HepG2 (cell line): ENCODE data around the gene TROAP. TPM values are rescaled to one million over a fixed set of nuclear protein-coding genes. Genes with fewer than 3 reads are reported as not detected.

Experiments
- CEBPB ChIP-seq: IDR thresholded peaks from 2 replicates; pipeline ENCODE4 v1.6.1; 2011; ENCODE audit warnings: low read depth, low read length, improper control_type of control experiment, borderline replicate concordance
- DNMT3B ChIP-seq: conservative IDR thresholded peaks from 2 replicates; pipeline ENCODE4 v1.6.1; 2016; ENCODE audit warnings: missing biosample characterization, control low read depth
- HNRNPUL1 ChIP-seq: fragments of 200-400 bp; formaldehyde crosslinking; IDR thresholded peaks from 2 replicates; pipeline ENCODE4 v1.6.1; 2017; ENCODE audit warnings: low read depth, mild to moderate bottlenecking, low read length, moderate library complexity
- KAT8 ChIP-seq: IDR thresholded peaks from 2 replicates; pipeline ENCODE4 v1.6.1; 2016; ENCODE audit warnings: missing genetic modification reagents, missing compliant biosample characterization
- NFKB2 ChIP-seq: sonication (generic); formaldehyde crosslinking; IDR thresholded peaks from 2 replicates; pipeline ENCODE4 v1.4.0; 2020; ENCODE audit warnings: missing genetic modification reagents, borderline replicate concordance
- XRCC5 ChIP-seq: fragments of 200-400 bp; formaldehyde crosslinking; optimal IDR thresholded peaks from 2 replicates; pipeline ENCODE3; 2017; ENCODE audit warnings: mild to moderate bottlenecking, low read length
- ZBTB21 ChIP-seq: sonication (generic); formaldehyde crosslinking; IDR thresholded peaks from 2 replicates; pipeline ENCODE4 v1.4.0; 2020; ENCODE audit warnings: missing genetic modification reagents
- ZNF446 ChIP-seq: sonication (generic); formaldehyde crosslinking; IDR thresholded peaks from 2 replicates; pipeline ENCODE4 v1.5.0; 2020; ENCODE audit warnings: mild to moderate bottlenecking, missing genetic modification reagents
- ZNF549 ChIP-seq: sonication (generic); formaldehyde crosslinking; IDR thresholded peaks from 2 replicates; pipeline ENCODE4 v1.5.0; 2020; ENCODE audit warnings: missing genetic modification reagents
- ZNF652 ChIP-seq: IDR thresholded peaks from 2 replicates; pipeline ENCODE4 v1.6.1; 2016; ENCODE audit warnings: low read depth, borderline replicate concordance
- ZNF670 ChIP-seq: sonication (generic); formaldehyde crosslinking; IDR thresholded peaks from 2 replicates; pipeline ENCODE4 v1.8.0; 2022; ENCODE audit warnings: mild to moderate bottlenecking, missing genetic modification reagents, borderline replicate concordance
- ZNF777 ChIP-seq: sonication (generic); formaldehyde crosslinking; IDR thresholded peaks from 2 replicates; pipeline ENCODE4 v1.4.0; 2020; ENCODE audit warnings: missing genetic modification reagents
- polyA plus RNA-seq, 8 experiments: library from polyadenylated mRNA; depleted of rRNA in 3 of 8; stranded (reverse) in 7 of 8; unstranded in 1 of 8; fragments of >200 nt; fragmentation: Illumina TruSeq in 4 of 8; extraction: Trizol in 4 of 8; gene quantifications; 2 replicates each; pipeline versions ENCODE4 v1.2.1 to v1.2.3, GENCODE V29; 2011 to 2016; ENCODE audit warnings: low read depth in 4 of 8, missing spikeins in 1 of 8, mixed read lengths in 1 of 8; ENCODE audit not compliant: insufficient read depth in 1 of 8
- total RNA-seq, 5 experiments: library from RNA; depleted of rRNA; stranded (reverse); fragments of >200 nt; fragmentation: Illumina TruSeq; extraction: Trizol; gene quantifications; 2 replicates each; pipeline ENCODE4 v1.2.3, GENCODE V29; 2016; ENCODE audit warnings: low read depth in 1 of 5
- TF ChIP-seq, protein P1 (sequence below): sonication (generic); formaldehyde crosslinking; IDR thresholded peaks from 2 replicates; pipeline ENCODE4 v1.5.1; 2020; ENCODE audit warnings: mild to moderate bottlenecking, missing genetic modification reagents
- TF ChIP-seq, protein P2 (sequence below): sonication (generic); formaldehyde crosslinking; IDR thresholded peaks from 2 replicates; pipeline ENCODE4 v1.9.0; 2021; ENCODE audit warnings: missing genetic modification reagents, borderline replicate concordance
- TF ChIP-seq, protein P3 (sequence below): sonication (generic); formaldehyde crosslinking; IDR thresholded peaks from 2 replicates; pipeline ENCODE4; 2020; ENCODE audit warnings: missing genetic modification reagents, mild to moderate bottlenecking, borderline replicate concordance
- TF ChIP-seq, protein P4 (sequence below): sonication (generic); formaldehyde crosslinking; IDR thresholded peaks from 2 replicates; pipeline ENCODE4 v1.8.1; 2023; ENCODE audit warnings: missing genetic modification reagents, mild to moderate bottlenecking, borderline replicate concordance
- TF ChIP-seq, protein P5 (sequence below): fragments of 450-650 bp; IDR thresholded peaks from 2 replicates; pipeline ENCODE4 v1.6.1; 2017; ENCODE audit warnings: mild to moderate bottlenecking

TROAP gene
- total and polyA plus RNA-seq, 2 of the 13 experiments (the other 11 are each of a cell fraction or from before 2014, with no cell fraction given): 22.5 to 30.9 TPM

DNA sequence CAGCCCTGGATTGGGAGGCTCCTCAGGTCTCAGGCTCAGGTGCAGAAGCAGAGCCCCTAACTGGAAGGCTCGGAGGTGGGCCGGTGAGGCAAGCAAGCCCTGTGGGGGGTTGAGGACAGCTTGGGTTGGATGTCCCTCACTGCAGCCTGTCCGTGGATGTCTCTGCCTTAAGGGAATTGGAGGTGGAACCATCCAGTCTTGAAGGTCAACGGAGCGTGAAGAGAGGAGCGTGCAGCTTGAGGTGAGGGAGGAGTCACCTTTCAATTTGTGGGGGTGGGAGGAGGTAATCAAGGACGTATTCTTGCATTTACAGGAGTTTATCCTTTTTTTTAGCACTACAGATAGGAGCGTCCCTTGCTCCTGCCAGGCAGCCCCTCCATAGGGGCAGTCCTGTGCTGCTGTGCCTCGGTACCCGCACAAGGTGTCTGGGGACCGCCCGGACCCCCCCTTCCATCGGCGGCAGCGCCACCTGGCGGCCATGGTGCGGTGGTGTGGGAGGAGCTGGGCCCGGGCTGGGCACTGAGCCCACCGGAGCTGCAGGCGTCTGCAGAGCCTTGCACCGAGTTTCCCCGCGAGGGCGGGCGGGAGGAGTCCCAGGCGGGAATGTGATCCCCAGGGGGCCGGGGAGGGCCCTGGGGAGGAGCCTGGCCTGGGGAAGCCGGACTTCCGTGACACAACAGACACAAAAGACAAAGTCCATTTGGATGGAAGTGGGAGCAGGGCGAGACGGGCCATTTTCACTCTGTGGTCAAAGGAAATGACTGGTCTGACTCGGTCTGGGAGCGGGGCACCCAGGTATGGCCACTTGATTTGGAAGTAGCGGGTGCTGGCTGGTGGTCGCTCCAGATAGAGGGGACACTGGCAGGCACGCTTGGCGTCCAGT, 24.5 kb downstream of the TROAP start (continued):
- TF ChIP-seq, protein P1, sequence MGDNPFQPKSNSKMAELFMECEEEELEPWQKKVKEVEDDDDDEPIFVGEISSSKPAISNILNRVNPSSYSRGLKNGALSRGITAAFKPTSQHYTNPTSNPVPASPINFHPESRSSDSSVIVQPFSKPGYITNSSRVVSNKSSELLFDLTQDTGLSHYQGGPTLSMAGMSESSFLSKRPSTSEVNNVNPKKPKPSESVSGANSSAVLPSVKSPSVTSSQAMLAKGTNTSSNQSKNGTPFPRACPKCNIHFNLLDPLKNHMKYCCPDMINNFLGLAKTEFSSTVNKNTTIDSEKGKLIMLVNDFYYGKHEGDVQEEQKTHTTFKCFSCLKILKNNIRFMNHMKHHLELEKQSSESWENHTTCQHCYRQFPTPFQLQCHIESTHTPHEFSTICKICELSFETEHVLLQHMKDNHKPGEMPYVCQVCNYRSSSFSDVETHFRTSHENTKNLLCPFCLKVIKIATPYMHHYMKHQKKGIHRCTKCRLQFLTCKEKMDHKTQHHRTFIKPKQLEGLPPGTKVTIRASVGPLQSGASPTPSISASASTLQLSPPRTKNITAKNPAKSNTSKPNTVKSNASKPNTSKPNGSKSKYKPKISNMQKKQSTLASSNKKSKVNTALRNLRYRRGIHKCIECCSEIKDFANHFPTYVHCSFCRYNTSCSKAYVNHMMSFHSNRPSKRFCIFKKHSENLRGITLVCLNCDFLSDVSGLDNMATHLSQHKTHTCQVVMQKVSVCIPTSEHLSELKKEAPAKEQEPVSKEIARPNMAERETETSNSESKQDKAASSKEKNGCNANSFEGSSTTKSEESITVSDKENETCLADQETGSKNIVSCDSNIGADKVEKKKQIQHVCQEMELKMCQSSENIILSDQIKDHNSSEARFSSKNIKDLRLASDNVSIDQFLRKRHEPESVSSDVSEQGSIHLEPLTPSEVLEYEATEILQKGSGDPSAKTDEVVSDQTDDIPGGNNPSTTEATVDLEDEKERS: no peak
- TF ChIP-seq ZNF446 (CRISPR knock-in tag) (no peak), ZNF670 (CRISPR knock-in tag) (peak; percentile 98), ZBTB21 (no peak), CEBPB (no peak; the same call in 1 of the 2 replicates), ZNF549 (CRISPR knock-in tag) (no peak), DNMT3B (CRISPR knock-in tag) (no peak), KAT8 (peak; percentile 91), ZNF777 (CRISPR knock-in tag) (peak; percentile 73), ZNF652 (CRISPR knock-in tag) (no peak; the same call in 1 of the 2 replicates), NFKB2 (peak; percentile 55; the same call in 1 of the 2 replicates), HNRNPUL1 (no peak), XRCC5 (peak; percentile 97)
- TF ChIP-seq, protein P2, sequence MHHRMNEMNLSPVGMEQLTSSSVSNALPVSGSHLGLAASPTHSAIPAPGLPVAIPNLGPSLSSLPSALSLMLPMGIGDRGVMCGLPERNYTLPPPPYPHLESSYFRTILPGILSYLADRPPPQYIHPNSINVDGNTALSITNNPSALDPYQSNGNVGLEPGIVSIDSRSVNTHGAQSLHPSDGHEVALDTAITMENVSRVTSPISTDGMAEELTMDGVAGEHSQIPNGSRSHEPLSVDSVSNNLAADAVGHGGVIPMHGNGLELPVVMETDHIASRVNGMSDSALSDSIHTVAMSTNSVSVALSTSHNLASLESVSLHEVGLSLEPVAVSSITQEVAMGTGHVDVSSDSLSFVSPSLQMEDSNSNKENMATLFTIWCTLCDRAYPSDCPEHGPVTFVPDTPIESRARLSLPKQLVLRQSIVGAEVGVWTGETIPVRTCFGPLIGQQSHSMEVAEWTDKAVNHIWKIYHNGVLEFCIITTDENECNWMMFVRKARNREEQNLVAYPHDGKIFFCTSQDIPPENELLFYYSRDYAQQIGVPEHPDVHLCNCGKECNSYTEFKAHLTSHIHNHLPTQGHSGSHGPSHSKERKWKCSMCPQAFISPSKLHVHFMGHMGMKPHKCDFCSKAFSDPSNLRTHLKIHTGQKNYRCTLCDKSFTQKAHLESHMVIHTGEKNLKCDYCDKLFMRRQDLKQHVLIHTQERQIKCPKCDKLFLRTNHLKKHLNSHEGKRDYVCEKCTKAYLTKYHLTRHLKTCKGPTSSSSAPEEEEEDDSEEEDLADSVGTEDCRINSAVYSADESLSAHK (CRISPR knock-in tag): no peak
- TF ChIP-seq, protein P3, sequence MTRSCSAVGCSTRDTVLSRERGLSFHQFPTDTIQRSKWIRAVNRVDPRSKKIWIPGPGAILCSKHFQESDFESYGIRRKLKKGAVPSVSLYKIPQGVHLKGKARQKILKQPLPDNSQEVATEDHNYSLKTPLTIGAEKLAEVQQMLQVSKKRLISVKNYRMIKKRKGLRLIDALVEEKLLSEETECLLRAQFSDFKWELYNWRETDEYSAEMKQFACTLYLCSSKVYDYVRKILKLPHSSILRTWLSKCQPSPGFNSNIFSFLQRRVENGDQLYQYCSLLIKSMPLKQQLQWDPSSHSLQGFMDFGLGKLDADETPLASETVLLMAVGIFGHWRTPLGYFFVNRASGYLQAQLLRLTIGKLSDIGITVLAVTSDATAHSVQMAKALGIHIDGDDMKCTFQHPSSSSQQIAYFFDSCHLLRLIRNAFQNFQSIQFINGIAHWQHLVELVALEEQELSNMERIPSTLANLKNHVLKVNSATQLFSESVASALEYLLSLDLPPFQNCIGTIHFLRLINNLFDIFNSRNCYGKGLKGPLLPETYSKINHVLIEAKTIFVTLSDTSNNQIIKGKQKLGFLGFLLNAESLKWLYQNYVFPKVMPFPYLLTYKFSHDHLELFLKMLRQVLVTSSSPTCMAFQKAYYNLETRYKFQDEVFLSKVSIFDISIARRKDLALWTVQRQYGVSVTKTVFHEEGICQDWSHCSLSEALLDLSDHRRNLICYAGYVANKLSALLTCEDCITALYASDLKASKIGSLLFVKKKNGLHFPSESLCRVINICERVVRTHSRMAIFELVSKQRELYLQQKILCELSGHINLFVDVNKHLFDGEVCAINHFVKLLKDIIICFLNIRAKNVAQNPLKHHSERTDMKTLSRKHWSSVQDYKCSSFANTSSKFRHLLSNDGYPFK (CRISPR knock-in tag): peak; percentile 76; the same call in 1 of the 2 replicates
- TF ChIP-seq, protein P4, sequence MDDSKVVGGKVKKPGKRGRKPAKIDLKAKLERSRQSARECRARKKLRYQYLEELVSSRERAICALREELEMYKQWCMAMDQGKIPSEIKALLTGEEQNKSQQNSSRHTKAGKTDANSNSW: no peak
- TF ChIP-seq, protein P5, sequence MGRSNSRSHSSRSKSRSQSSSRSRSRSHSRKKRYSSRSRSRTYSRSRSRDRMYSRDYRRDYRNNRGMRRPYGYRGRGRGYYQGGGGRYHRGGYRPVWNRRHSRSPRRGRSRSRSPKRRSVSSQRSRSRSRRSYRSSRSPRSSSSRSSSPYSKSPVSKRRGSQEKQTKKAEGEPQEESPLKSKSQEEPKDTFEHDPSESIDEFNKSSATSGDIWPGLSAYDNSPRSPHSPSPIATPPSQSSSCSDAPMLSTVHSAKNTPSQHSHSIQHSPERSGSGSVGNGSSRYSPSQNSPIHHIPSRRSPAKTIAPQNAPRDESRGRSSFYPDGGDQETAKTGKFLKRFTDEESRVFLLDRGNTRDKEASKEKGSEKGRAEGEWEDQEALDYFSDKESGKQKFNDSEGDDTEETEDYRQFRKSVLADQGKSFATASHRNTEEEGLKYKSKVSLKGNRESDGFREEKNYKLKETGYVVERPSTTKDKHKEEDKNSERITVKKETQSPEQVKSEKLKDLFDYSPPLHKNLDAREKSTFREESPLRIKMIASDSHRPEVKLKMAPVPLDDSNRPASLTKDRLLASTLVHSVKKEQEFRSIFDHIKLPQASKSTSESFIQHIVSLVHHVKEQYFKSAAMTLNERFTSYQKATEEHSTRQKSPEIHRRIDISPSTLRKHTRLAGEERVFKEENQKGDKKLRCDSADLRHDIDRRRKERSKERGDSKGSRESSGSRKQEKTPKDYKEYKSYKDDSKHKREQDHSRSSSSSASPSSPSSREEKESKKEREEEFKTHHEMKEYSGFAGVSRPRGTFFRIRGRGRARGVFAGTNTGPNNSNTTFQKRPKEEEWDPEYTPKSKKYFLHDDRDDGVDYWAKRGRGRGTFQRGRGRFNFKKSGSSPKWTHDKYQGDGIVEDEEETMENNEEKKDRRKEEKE: no peak
